GM12873 (cell line): ENCODE data around the gene FOXO6.

Experiments used
- TF ChIP-seq, protein P1 (sequence below): IDR thresholded peaks from 2 replicates; pipeline ENCODE4 v1.5.1; 2012; ENCODE audit warnings: low read depth, mild to moderate bottlenecking, moderate library complexity, low read length, control low read depth; ENCODE audit not compliant: insufficient read depth; ENCODE audit errors: missing control alignments

FOXO6 gene

DNA sequence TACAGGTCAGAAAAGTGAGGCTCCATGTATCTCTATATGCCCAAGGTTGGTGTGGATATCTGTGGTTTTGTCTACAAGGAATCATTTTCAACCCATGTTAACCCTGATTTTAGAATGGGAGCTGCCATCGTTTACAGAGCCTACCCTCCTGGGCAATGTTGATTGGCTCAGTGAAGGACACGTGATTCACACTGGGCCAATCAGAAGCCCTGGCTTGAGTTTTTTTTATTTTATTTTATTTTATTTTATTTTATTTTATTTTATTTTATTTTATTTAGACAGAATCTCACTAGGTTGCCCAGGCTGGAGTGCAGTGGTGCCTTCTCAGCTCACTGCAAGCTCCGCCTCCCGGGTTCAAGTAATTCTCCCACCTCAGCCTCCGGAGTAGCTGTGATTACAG lies 35.8 kb downstream of the FOXO6 start:
- TF ChIP-seq, protein P1, sequence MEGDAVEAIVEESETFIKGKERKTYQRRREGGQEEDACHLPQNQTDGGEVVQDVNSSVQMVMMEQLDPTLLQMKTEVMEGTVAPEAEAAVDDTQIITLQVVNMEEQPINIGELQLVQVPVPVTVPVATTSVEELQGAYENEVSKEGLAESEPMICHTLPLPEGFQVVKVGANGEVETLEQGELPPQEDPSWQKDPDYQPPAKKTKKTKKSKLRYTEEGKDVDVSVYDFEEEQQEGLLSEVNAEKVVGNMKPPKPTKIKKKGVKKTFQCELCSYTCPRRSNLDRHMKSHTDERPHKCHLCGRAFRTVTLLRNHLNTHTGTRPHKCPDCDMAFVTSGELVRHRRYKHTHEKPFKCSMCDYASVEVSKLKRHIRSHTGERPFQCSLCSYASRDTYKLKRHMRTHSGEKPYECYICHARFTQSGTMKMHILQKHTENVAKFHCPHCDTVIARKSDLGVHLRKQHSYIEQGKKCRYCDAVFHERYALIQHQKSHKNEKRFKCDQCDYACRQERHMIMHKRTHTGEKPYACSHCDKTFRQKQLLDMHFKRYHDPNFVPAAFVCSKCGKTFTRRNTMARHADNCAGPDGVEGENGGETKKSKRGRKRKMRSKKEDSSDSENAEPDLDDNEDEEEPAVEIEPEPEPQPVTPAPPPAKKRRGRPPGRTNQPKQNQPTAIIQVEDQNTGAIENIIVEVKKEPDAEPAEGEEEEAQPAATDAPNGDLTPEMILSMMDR = no peak

DNA sequence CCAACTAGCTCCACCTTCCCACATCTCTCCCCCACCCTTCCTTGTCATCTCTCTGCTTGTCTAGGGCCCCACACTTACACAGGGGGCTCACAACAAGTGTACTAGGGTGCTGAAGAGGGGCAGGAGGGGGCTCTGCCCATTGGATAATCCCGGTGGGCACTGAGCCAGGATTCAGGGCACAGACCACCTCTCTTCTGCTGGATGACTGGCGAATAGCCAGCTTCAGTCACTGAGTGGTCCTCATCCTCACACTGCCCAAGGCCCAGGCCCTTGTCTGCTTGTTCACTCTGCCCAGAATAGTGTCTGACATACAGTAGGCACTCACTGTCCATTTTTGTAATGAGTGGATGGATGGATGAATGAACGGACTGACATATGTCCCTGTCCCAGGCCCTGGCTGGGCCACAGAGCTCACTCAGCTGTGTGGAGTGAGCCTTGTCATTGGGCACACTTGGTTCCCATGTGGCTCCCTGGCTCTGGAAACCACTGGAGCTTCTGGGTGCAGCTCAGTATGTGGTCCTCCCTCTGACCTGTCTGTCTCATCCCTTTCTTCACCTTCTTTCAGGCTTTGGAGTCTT lies 36.6 kb downstream of the FOXO6 start:
- TF ChIP-seq, protein P1 = no peak

DNA sequence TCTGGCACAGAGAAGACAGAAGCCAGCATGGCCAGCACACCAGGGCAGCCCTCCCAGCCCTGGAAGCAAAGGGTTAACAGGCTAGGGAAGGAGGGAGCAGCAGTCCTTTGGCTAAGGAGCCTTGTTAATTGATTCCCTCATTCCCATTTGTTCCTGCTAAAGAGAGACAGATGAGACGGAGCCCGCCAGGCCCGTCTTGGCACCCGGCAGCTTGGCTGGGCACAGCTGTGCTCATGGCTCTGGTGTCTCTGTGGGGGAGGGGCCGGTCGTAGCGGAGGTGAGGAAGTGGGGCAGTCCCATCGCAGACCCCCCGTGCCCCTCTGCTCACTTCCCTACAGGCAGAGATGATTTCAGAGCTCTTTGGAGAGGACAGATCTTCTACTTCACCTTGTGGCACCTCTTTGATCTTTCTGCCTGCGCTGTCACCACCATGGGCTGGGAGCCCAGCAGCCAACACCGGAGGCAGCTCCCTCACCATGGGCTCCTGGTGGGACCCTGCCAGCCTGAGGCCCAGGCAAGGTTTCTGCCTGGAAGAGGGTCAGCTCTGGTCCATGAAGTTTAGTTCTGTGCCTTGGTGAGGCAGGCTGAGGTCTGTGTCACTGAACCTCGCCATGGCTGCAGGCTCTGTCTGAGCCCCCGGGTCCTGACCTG lies 38.0 kb downstream of the FOXO6 start:
- TF ChIP-seq, protein P1 = no peak

DNA sequence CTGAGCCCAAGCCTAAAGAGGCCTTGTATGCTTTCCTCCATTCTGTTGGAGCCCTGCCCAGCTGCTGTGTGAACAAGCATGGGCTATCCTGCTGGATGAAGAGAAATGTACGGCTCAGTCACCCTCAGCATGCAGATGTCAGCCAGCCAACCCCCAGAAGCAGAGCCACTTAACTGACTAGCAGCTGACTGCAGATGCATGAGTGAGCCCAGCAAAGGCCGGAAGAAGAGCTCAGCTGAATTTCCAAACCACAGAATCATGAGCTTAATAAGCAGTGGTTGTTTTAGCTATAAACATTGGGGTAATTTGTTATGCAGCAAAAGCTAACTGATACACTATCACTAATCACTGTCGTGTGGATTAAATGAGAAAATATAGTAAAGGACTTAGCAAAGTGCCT lies 39.0 kb downstream of the FOXO6 start:
- TF ChIP-seq, protein P1 = no peak

DNA sequence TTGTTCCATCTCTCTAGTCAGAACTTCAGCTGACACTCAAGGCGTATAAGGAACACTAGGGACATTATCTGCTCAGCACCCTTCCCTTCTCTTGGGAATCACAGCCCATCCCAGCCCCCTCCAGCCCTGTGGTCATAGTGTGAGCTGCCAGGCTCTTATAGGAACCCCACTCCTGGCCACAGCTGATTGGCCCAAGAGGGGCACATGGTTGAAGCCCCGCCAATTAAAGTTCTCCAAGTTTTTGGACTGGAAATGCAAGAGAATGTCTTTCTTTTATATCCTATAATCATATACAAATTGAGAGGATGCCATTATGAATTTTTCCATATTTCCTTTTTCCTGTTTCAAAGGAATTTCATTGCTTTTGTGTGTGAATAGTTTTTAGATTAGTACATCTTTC lies 40.7 kb downstream of the FOXO6 start:
- TF ChIP-seq, protein P1 = no peak

DNA sequence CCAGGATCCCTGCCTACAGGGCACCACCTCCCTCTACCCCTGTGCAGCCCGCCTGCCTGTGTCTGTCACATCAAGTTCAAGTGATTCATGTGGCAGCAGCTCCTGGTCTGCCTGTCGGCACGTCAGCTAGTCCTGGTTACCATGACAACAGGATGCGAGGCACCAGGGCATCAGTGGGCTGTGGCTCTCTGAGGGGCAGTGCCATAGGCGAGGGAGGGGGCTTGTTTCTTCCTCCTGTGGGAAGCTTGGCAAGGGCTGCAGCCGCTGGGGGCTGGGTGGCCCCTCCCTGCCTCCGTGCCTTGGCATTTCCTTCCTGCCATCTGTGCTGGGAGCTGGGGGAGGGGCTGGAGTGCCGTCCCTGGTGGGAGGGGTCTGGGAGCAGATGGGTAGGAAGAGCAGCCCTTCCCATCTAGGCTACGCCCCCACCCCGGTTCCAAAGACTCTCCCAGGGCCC lies 43.1 kb downstream of the FOXO6 start:
- TF ChIP-seq, protein P1 = no peak

DNA sequence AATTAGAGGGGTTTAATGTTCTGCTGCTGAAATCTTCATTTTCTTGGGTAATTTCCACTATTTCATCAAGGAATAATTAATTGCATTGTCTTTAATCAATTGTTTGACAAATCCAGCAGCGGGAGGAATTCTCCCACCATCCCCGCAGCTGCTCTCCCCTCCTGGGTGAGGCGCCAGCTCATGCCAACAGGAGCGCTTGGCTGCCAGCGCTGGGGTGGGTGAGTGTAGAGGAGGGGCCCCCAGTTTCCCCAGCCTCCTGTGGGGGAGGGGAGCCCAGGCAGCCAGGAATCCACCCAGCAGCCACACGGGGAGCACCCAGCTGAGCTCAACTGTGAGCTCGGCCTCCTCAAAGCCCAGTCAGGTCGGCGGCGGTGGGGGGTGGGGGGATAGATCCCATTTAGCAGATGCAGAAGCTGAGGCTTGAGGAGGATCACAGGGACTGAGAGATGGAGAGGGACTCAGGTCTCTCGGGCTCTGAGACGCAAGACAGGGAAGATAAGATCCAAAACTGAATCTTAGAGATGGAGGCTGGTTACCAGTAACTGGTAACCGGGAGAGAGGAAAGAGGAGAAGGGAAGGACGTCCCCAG lies 46.5 kb downstream of the FOXO6 start:
- TF ChIP-seq, protein P1 = no peak
